H9 (cell line): Measurements from ENCODE around the gene TMEM141. TPM values are rescaled to one million over a fixed set of nuclear protein-coding genes. Genes with fewer than 3 reads are reported as not detected.
"Not testable (repeated sequence)": the region's sequence is repeated elsewhere in the genome, so short reads cannot be mapped to it uniquely, and the experiment has no call there.

Experiments used
- DNase-seq: peaks from one replicate; pipeline ENCODE4 v3.0.0-alpha.2; 2017
- H2AFZ ChIP-seq: one replicate; pipeline ENCODE4 v1.6.1; 2013; ENCODE audit warnings: mild to moderate bottlenecking, low read length, control low read depth, moderate library complexity
- H2AK5ac ChIP-seq: 2 replicates; pipeline ENCODE4 v1.6.1; 2013; ENCODE audit warnings: low read length, control low read depth, mixed read lengths; ENCODE audit not compliant: insufficient read length
- H2BK120ac ChIP-seq: one replicate; pipeline ENCODE4 v1.6.1; 2013; ENCODE audit warnings: low read depth, mild to moderate bottlenecking, low read length, control low read depth, inconsistent platforms; ENCODE audit not compliant: poor library complexity, severe bottlenecking
- H2BK12ac ChIP-seq: 2 replicates; pipeline ENCODE4 v1.6.1; 2013; ENCODE audit warnings: low read length, control low read depth, mixed read lengths, low read depth; ENCODE audit not compliant: insufficient read length
- H2BK15ac ChIP-seq: 2 replicates; pipeline ENCODE4 v1.6.1; 2013; ENCODE audit warnings: low read depth, low read length, control low read depth
- H2BK20ac ChIP-seq: one replicate; pipeline ENCODE4 v1.6.1; 2013; ENCODE audit warnings: low read depth, mild to moderate bottlenecking, low read length, control low read depth, inconsistent platforms; ENCODE audit not compliant: poor library complexity, severe bottlenecking
- H2BK5ac ChIP-seq: 2 replicates; pipeline ENCODE4 v1.6.1; 2013; ENCODE audit warnings: low read length, control low read depth, mixed read lengths; ENCODE audit not compliant: insufficient read length
- H3K14ac ChIP-seq: 2 replicates; pipeline ENCODE4 v1.6.1; 2013; ENCODE audit warnings: low read length, control low read depth; ENCODE audit not compliant: insufficient read depth
- H3K18ac ChIP-seq: 2 replicates; pipeline ENCODE4 v1.6.1; 2013; ENCODE audit warnings: low read depth, mild to moderate bottlenecking, mixed read lengths, low read length, control low read depth; ENCODE audit not compliant: insufficient read length
- H3K23ac ChIP-seq: 2 replicates; pipeline ENCODE4 v1.6.1; 2013; ENCODE audit warnings: low read length, control low read depth, mixed read lengths, low read depth; ENCODE audit not compliant: insufficient read length
- H3K23me2 ChIP-seq: 2 replicates; pipeline ENCODE4 v1.6.1; 2013; ENCODE audit warnings: low read depth, mild to moderate bottlenecking, mixed read lengths, low read length, control low read depth; ENCODE audit not compliant: insufficient read length, poor library complexity, severe bottlenecking
- H3K27ac ChIP-seq: 2 replicates; pipeline ENCODE4 v1.5.1; 2013; ENCODE audit warnings: low read length, control low read depth, mixed read lengths, low read depth; ENCODE audit not compliant: insufficient read length
- H3K27me3 ChIP-seq: 2 replicates; pipeline ENCODE4 v1.6.1; 2013; ENCODE audit warnings: low read length, control low read depth, inconsistent platforms; ENCODE audit not compliant: insufficient read depth
- H3K4ac ChIP-seq: 2 replicates; pipeline ENCODE4 v1.6.1; 2013; ENCODE audit warnings: low read depth, mild to moderate bottlenecking, control low read depth, inconsistent platforms, low read length, moderate library complexity
- H3K4me1 ChIP-seq: 2 replicates; pipeline ENCODE4 v1.6.1; 2013; ENCODE audit warnings: low read length, control low read depth, inconsistent platforms; ENCODE audit not compliant: insufficient read depth
- H3K4me2 ChIP-seq: 2 replicates; pipeline ENCODE4 v1.6.1; 2013; ENCODE audit warnings: low read length, control low read depth, mixed read lengths; ENCODE audit not compliant: insufficient read length, insufficient read depth
- H3K56ac ChIP-seq: 2 replicates; pipeline ENCODE4 v1.6.1; 2013; ENCODE audit warnings: low read depth, mild to moderate bottlenecking, mixed read lengths, low read length, control low read depth; ENCODE audit not compliant: insufficient read length
- H3K79me1 ChIP-seq: 2 replicates; pipeline ENCODE4 v1.6.1; 2013; ENCODE audit warnings: low read depth, mild to moderate bottlenecking, moderate library complexity, low read length, control low read depth, inconsistent platforms; ENCODE audit not compliant: insufficient read depth, poor library complexity, severe bottlenecking
- H3K79me2 ChIP-seq: 2 replicates; pipeline ENCODE4 v1.6.1; 2013; ENCODE audit warnings: low read length, control low read depth, inconsistent platforms; ENCODE audit not compliant: insufficient read depth
- H3K9ac ChIP-seq: 2 replicates; pipeline ENCODE4 v1.6.1; 2013; ENCODE audit warnings: low read length, control low read depth, mixed read lengths; ENCODE audit not compliant: insufficient read length; ENCODE audit errors: extremely low read depth
- H3K9me3 ChIP-seq: one replicate; pipeline ENCODE4 v1.6.1; 2013; ENCODE audit warnings: low read depth, low read length, inconsistent platforms; ENCODE audit not compliant: control insufficient read depth
- H3T11ph ChIP-seq: one replicate; pipeline ENCODE4 v1.6.1; 2013; ENCODE audit warnings: mild to moderate bottlenecking, low read length, control low read depth, inconsistent platforms
- H4K20me1 ChIP-seq: one replicate; pipeline ENCODE4 v1.6.1; 2013; ENCODE audit not compliant: control insufficient read depth, insufficient read length, insufficient read depth
- H4K5ac ChIP-seq: 2 replicates; pipeline ENCODE4 v1.6.1; 2013; ENCODE audit warnings: low read depth, mild to moderate bottlenecking, mixed read lengths, low read length, control low read depth; ENCODE audit not compliant: insufficient read length
- H4K8ac ChIP-seq: replicated peaks from 2 replicates; pipeline ENCODE4 v1.6.1; 2013; ENCODE audit warnings: low read length, control low read depth, mixed read lengths, low read depth; ENCODE audit not compliant: insufficient read length
- H4K91ac ChIP-seq: 2 replicates; pipeline ENCODE4 v1.6.1; 2013; ENCODE audit warnings: low read depth, mild to moderate bottlenecking, moderate library complexity, mixed read lengths, low read length, control low read depth; ENCODE audit not compliant: insufficient read length
- H3K27ac Mint-ChIP-seq, 3 experiments: 2 replicates in 2 of 3; 3 replicates in 1 of 3; pipeline ENCODE4 v1.8.0; 2020 to 2021; ENCODE audit warnings: mixed read lengths in 3 of 3, mild to moderate bottlenecking in 1 of 3, moderate library complexity in 1 of 3
- H3K27me3 Mint-ChIP-seq: 2 replicates; pipeline ENCODE4 v1.8.0; 2021; ENCODE audit warnings: low read depth, mild to moderate bottlenecking, moderate library complexity, mixed read lengths
- H3K36me3 Mint-ChIP-seq, 3 experiments: 2 replicates in 2 of 3; 3 replicates in 1 of 3; pipeline ENCODE4 v1.8.0; 2020 to 2021; ENCODE audit warnings: low read depth in 3 of 3, mixed read lengths in 3 of 3; ENCODE audit not compliant: insufficient read depth in 1 of 3
- H3K4me1 Mint-ChIP-seq, 2 experiments: 2 replicates each; pipeline ENCODE4 v1.8.0; 2020; ENCODE audit warnings: mixed read lengths in 2 of 2
- H3K4me3 Mint-ChIP-seq, 2 experiments: 2 replicates in 1 of 2; 3 replicates in 1 of 2; pipeline ENCODE4 v1.8.0; 2020 to 2021; ENCODE audit warnings: mild to moderate bottlenecking in 2 of 2, mixed read lengths in 2 of 2, moderate library complexity in 1 of 2
- H3K9me3 Mint-ChIP-seq, 2 experiments: 2 replicates in 1 of 2; 3 replicates in 1 of 2; pipeline ENCODE4 v1.8.0; 2020; ENCODE audit warnings: mild to moderate bottlenecking in 2 of 2, mixed read lengths in 2 of 2, moderate library complexity in 1 of 2
- CTCF ChIP-seq: fragments of 200-600 bp; sonication (generic); conservative IDR thresholded peaks from 3 replicates; pipeline ENCODE4 v1.8.0; 2021; ENCODE audit warnings: antibody characterized with exemption, mild to moderate bottlenecking
- WGBS: extraction: QIAGEN DNeasy Blood & Tissue Kit; methylation state at CpG from one replicate; pipeline ENCODE4 v1.1.7; 2013; ENCODE audit warnings: missing lambda C conversion rate, low lambda C conversion rate, mixed read lengths; ENCODE audit not compliant: insufficient read length; ENCODE audit errors: extremely low coverage; 5-methylcytosine and 5-hydroxymethylcytosine counted together
- total RNA-seq: library from RNA; stranded (reverse); gene quantifications from 2 replicates; pipeline ENCODE4 v1.2.1, GENCODE V29; 2021

TMEM141 gene
- total RNA-seq, 1 experiment from 2014 or later = 55.2 TPM

GRCh38 chr9:136784997-136785361 lies 6.2 kb upstream of the TMEM141 start:
- Histone ChIP-seq H4K8ac (no peak overlapping the region), H3K79me2 (no peaks in the 10 kb centered on the region), H3K23ac (no peak overlapping the region), H2BK5ac (no peak overlapping the region), H4K5ac (no peak overlapping the region), H3K27me3 (no peaks in the 10 kb centered on the region), H3K27ac (no peak overlapping the region), H4K91ac (no peak overlapping the region), H2AFZ (no peak overlapping the region), H3K23me2 (no peaks in the 10 kb centered on the region), H2AK5ac (no peak overlapping the region), H3K4me1 (no peaks in the 10 kb centered on the region), H3K9ac (no peak overlapping the region), H2BK120ac (no peak overlapping the region), H2BK12ac (no peak overlapping the region), H3K79me1 (no peaks in the 10 kb centered on the region), H3K56ac (no peak overlapping the region), H3K4me2 (no peak overlapping the region), H3K4ac (no peak overlapping the region), H4K20me1 (no peaks in the 10 kb centered on the region), H3K18ac (no peak overlapping the region), H3K14ac (no peak overlapping the region), H2BK15ac (no peak overlapping the region), H3K9me3 (no peaks in the 10 kb centered on the region), H3T11ph (no peak overlapping the region), H2BK20ac (no peak overlapping the region)
- Mint-ChIP-seq H3K27ac (peak overlapping the region in 1 of 3 experiments; percentile 32; a peak in 1 of 7 replicates), H3K4me1 (peaks cover 5 to 13% of the 10 kb centered on the region in 2 experiments), H3K9me3 (no peaks in the 10 kb centered on the region), H3K4me3 (no peak overlapping the region), H3K27me3 (peaks cover 30% of the 10 kb centered on the region), H3K36me3 (no peaks in the 10 kb centered on the region)
- DNase-seq = no peak
- no CpG with 5 or more reads among the region's 6 CpGs for WGBS
- no peak for TF ChIP-seq CTCF

GRCh38 chr9:136785565-136786355 lies 5.4 kb upstream of the TMEM141 start:
- H3K27me3 ChIP-seq, H3K79me1 ChIP-seq, H3K27ac Mint-ChIP-seq, H2BK120ac ChIP-seq, H3K9ac ChIP-seq, H2BK12ac ChIP-seq, H3K79me2 ChIP-seq, H3K4me1 ChIP-seq, H3K14ac ChIP-seq, H3K23me2 ChIP-seq, H3K4me3 Mint-ChIP-seq, H3K23ac ChIP-seq, H2BK5ac ChIP-seq, H3K4ac ChIP-seq, H4K8ac ChIP-seq, H2AK5ac ChIP-seq, H4K5ac ChIP-seq, DNase-seq, H3T11ph ChIP-seq, H3K36me3 Mint-ChIP-seq, H4K20me1 ChIP-seq, H3K9me3 Mint-ChIP-seq, H3K18ac ChIP-seq, H3K9me3 ChIP-seq, H3K56ac ChIP-seq, H3K27ac ChIP-seq, H3K4me2 ChIP-seq, H2AFZ ChIP-seq, H2BK20ac ChIP-seq, H4K91ac ChIP-seq, H2BK15ac ChIP-seq: not testable (repeated sequence)
- peaks cover 22% of the 10 kb centered on the region for H3K27me3 Mint-ChIP-seq
- WGBS = no CpG with 5 or more reads among the region's 23 CpGs
- H3K4me1 Mint-ChIP-seq = peaks cover 8 to 17% of the 10 kb centered on the region in 2 experiments
